Activated CD8-positive, alpha-beta T cell treated with anti-CD3 and anti-CD28 coated beads for 36 hours (primary cell): ENCODE measurements around the gene PARD6B. TPM values are rescaled to one million over a fixed set of nuclear protein-coding genes. Genes with fewer than 3 reads are reported as not detected.

Experiments used
- ATAC-seq: fragments of 200-7000 bp; cut with Tn5 transposase; one replicate; pipeline ENCODE4 v1.10.0; 2021; ENCODE audit warnings: mild to moderate bottlenecking, moderate library complexity
- CTCF ChIA-PET: fragments of 350-600 bp; sonication (Branson Sonifier 250); formaldehyde crosslinking; loops from one replicate; lab custom pipeline; 2021; ENCODE audit warnings: antibody characterized with exemption; lab: Charles Lee
- POLR2A ChIA-PET: fragments of 350-600 bp; sonication (Branson Sonifier 250); formaldehyde crosslinking; loops from one replicate; lab custom pipeline; 2021; ENCODE audit warnings: antibody characterized with exemption; lab: Charles Lee
- DNase-seq: peaks from one replicate; pipeline ENCODE4 v3.0.0-alpha.2; 2020
- H3K27ac Mint-ChIP-seq: one replicate; pipeline ENCODE4 v1.8.0; 2021; ENCODE audit warnings: mild to moderate bottlenecking, mixed read lengths
- H3K27me3 Mint-ChIP-seq: one replicate; pipeline ENCODE4 v1.8.0; 2021; ENCODE audit warnings: mixed read lengths
- H3K36me3 Mint-ChIP-seq: one replicate; pipeline ENCODE4 v1.8.0; 2021; ENCODE audit warnings: low read depth, mixed read lengths
- H3K4me1 Mint-ChIP-seq: one replicate; pipeline ENCODE4 v1.8.0; 2021; ENCODE audit warnings: low read depth, mixed read lengths
- H3K4me3 Mint-ChIP-seq: one replicate; pipeline ENCODE4 v1.8.0; 2021; ENCODE audit warnings: mild to moderate bottlenecking, moderate library complexity, mixed read lengths
- H3K9me3 Mint-ChIP-seq: one replicate; pipeline ENCODE4 v1.8.0; 2021; ENCODE audit warnings: mixed read lengths
- CTCF ChIP-seq: fragments of 200-600 bp; IDR thresholded peaks from one replicate; pipeline ENCODE4 v1.8.0; 2022; ENCODE audit warnings: antibody characterized with exemption, mild to moderate bottlenecking
- intact Hi-C: fragments of 100-400 bp; cut with micrococcal nuclease; formaldehyde crosslinking; loops from one replicate; pipeline ENCODE4 v1.10.0; 2022
- total RNA-seq, 2 experiments: library from RNA; stranded (reverse); gene quantifications; one replicate each; pipeline ENCODE4 v1.2.3, GENCODE V29; 2021

Gene PARD6B
- total RNA-seq, 2 experiments from 2014 or later, result 4.7 to 6.6 TPM

GRCh38 chr20:50735813-50736212, 4.4 kb downstream of the PARD6B start:
- ChIA-PET POLR2A (no interaction called here), CTCF (no interaction called here)
- no peak for TF ChIP-seq CTCF
- H3K27ac Mint-ChIP-seq, result no peak overlapping the region
- no peak overlapping the region for H3K4me3 Mint-ChIP-seq
- intact Hi-C loops, result no loop called here
- H3K4me1 Mint-ChIP-seq, result peaks cover 32% of the 10 kb centered on the region
- no peak for ATAC-seq
- peaks cover 3% of the 10 kb centered on the region for H3K36me3 Mint-ChIP-seq
- no peaks in the 10 kb centered on the region for H3K27me3 Mint-ChIP-seq
- H3K9me3 Mint-ChIP-seq, result no peaks in the 10 kb centered on the region
- no peak for DNase-seq

GRCh38 chr20:50737352-50737751, 6.0 kb downstream of the PARD6B start:
- DNase-seq (no peak), ATAC-seq (no peak)
- intact Hi-C loops, result no loop called here
- no peak for TF ChIP-seq CTCF
- POLR2A ChIA-PET, result no interaction called here
- Mint-ChIP-seq H3K27me3 (no peaks in the 10 kb centered on the region), H3K4me1 (peaks cover 34% of the 10 kb centered on the region), H3K27ac (no peak overlapping the region), H3K36me3 (peaks cover 3% of the 10 kb centered on the region), H3K4me3 (no peak overlapping the region), H3K9me3 (no peaks in the 10 kb centered on the region)
- CTCF ChIA-PET, result interaction anchor here (1.1 to 1.8 kb wide), 3 partner anchors 9 to 57 kb away, joined by 3 to 10 read pairs (median 5); no protein-coding TSS in a partner anchor

- Mint-ChIP-seq H3K9me3 (no peaks in the 10 kb centered on the region), H3K36me3 (peaks cover 2% of the 10 kb centered on the region), H3K4me1 (peaks cover 34% of the 10 kb centered on the region), H3K27ac (no peak overlapping the region), H3K4me3 (no peak overlapping the region), H3K27me3 (no peaks in the 10 kb centered on the region)
- POLR2A ChIA-PET, result no interaction called here
- DNase-seq (no peak), ATAC-seq (no peak)
- intact Hi-C loops, result loop anchor here (10.0 kb wide), 1 partner anchor 78 kb away; no protein-coding TSS in a partner anchor
- CTCF ChIA-PET, result interaction anchor here (1.0 kb wide), 1 partner anchor 11 kb away, joined by 5 read pairs; no protein-coding TSS in a partner anchor
- TF ChIP-seq CTCF, result no peak
These were observed 11.7 kb downstream of the PARD6B start for GRCh38 chr20:50743087-50743486.

- CTCF ChIA-PET, result interaction anchor here (0.9 to 1.4 kb wide), 4 partner anchors 10 to 111 kb away, joined by 3 to 4 read pairs (median 3); no protein-coding TSS in a partner anchor
- peaks cover 2% of the 10 kb centered on the region for H3K36me3 Mint-ChIP-seq
- no peak for DNase-seq
- H3K27me3 Mint-ChIP-seq, result no peaks in the 10 kb centered on the region
- no peak for ATAC-seq
- H3K4me1 Mint-ChIP-seq, result peaks cover 36% of the 10 kb centered on the region
- intact Hi-C loops, result loop anchor here (10.0 kb wide), 1 partner anchor 79 kb away; no protein-coding TSS in a partner anchor
- H3K9me3 Mint-ChIP-seq, result no peaks in the 10 kb centered on the region
- POLR2A ChIA-PET, result no interaction called here
- no peak overlapping the region for H3K4me3 Mint-ChIP-seq
- H3K27ac Mint-ChIP-seq, result peak overlapping the region; percentile 52
- TF ChIP-seq CTCF, result no peak
These were observed 12.9 kb downstream of the PARD6B start for GRCh38 chr20:50744143-50744792.

- intact Hi-C loops, result loop anchor here (2.0 to 10.0 kb wide), 2 partner anchors 13 to 81 kb away; no protein-coding TSS in a partner anchor
- ChIA-PET POLR2A (interaction anchor here (0.9 kb wide), 1 partner anchor 20 kb away, joined by 3 read pairs; no protein-coding TSS in a partner anchor), CTCF (interaction anchor here (1.4 to 1.5 kb wide), 2 partner anchors 82 to 113 kb away, joined by 3 to 6 read pairs; no protein-coding TSS in a partner anchor)
- ATAC-seq (no peak), DNase-seq (no peak)
- no peaks in the 10 kb centered on the region for H3K27me3 Mint-ChIP-seq
- TF ChIP-seq CTCF, result no peak
- no peaks in the 10 kb centered on the region for H3K9me3 Mint-ChIP-seq
- peak overlapping the region; percentile 11 for H3K27ac Mint-ChIP-seq
- no peak overlapping the region for H3K4me3 Mint-ChIP-seq
- H3K36me3 Mint-ChIP-seq, result peaks cover 4% of the 10 kb centered on the region
- peaks cover 29% of the 10 kb centered on the region for H3K4me1 Mint-ChIP-seq
These were observed 14.3 kb downstream of the PARD6B start for GRCh38 chr20:50745634-50746137.
